Muscle of arm (tissue), 12 donors: ENCODE measurements around the gene MYRF. TPM values are rescaled to one million over a fixed set of nuclear protein-coding genes. Genes with fewer than 3 reads are reported as not detected.

ENCODE experiments used
- DNase-seq: peaks from one replicate; pipeline ENCODE4 v3.0.0-alpha.2; 2013
- polyA plus RNA-seq, 12 donors: library from polyadenylated mRNA; unstranded; fragments of 120-200 nt; gene quantifications; one replicate each; pipeline ENCODE4 v1.2.1, GENCODE V29; 2013; ENCODE audit not compliant: insufficient read length in 12 of 12

MYRF gene
- polyA plus RNA-seq, 12 donors = 0.58 to 7.2 (median 0.91) TPM; not detected in 1

- DNase-seq = no peak
These were observed 43.0 kb downstream of the MYRF start for GRCh38 chr11:61795459-61795858.

DNA sequence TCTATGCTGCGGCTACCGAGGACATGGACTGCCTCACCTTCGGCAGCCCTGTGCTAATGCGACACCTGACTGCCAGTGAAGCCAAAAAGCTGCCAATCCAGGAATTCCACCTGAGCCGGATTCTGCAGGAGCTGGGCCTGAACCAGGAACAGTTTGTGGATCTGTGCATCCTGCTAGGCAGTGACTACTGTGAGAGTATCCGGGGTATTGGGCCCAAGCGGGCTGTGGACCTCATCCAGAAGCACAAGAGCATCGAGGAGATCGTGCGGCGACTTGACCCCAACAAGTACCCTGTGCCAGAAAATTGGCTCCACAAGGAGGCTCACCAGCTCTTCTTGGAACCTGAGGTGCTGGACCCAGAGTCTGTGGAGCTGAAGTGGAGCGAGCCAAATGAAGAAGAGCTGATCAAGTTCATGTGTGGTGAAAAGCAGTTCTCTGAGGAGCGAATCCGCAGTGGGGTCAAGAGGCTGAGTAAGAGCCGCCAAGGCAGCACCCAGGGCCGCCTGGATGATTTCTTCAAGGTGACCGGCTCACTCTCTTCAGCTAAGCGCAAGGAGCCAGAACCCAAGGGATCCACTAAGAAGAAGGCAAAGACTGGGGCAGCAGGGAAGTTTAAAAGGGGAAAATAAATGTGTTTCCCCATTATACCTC, 43.6 kb downstream of the MYRF start:
- DNase-seq = no peak

DNA sequence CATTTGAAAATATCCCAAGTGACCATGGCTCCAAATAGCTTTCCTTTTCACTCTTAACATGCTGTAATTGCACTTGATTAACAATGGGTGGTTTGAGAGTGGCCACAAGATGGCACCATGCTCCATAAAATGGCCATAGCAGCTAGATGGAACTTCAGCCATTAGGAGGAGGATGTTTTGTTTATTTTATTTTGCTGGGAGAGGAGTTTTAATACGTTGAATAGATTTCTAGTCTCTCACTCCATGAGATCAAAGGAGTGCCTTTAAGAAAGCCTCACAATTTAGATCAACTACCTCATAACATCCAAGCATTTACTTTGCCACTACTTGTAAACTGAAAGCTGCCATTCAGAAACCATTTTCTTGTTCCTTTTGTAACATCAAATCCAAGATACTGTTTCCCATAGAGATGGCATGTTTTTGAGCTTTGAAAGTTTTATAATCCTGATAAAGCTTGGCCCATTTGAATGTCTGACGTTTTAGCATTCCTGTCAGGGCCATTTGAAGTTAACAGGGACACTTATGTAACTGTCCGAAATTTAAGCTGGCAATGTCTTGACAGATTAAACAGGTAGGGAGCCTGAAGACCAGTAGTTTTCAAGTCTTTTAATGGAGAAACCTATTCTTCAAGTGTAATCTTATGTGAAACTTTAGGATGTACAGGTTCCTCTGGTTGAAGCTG, 45.0 kb downstream of the MYRF start:
- peak; percentile 83 for DNase-seq

- no peak for DNase-seq
These were observed 47.3 kb downstream of the MYRF start for GRCh38 chr11:61799665-61800284.

DNA sequence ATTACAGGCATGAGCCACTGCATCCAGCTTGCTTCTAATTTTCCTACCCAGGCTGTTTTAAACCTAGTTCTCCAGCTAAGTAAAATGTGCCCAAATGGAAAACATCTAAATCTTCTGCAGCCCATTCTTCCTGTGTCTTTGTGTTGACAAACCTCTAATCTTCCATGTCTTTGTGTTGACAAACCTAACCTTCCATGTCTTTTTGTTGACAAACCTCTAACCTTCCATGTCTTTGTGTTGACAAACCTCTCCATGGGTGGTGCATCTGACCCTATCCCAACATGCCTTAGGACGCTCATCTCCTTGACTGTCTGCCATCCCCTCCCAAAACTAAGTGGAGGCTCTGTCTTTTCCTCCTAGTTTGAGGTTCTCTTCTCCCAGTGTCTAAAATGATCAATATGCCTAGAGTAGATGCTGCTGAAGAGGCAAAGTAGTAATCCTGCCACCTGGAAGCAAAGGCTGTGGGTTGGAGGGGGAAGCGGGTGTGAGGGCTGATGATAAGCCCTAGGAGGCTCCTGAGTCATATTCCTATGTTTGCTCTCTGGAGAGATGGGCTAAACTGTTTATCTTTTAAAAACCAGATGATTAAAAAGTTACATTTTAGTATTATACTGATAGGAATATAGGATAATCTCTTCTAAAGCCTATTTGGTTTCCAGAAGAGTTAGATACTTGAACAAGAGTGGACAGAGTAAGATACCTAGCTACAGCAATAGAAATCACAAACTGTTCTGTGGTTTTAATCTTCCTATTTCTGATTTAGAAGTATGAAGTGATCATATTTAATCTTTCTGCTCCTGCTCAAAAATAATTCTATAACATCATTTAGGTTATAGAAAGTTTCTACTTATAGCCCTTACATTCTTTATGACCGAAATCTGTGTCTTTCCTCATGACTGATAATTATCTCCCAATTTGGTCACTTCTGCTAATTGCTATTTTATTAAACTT, 48.2 kb downstream of the MYRF start:
- no peak for DNase-seq

GRCh38 chr11:61802605-61803004, 50.2 kb downstream of the MYRF start:
- no peak for DNase-seq

GRCh38 chr11:61803889-61804647, 51.6 kb downstream of the MYRF start:
- DNase-seq = no peak

DNA sequence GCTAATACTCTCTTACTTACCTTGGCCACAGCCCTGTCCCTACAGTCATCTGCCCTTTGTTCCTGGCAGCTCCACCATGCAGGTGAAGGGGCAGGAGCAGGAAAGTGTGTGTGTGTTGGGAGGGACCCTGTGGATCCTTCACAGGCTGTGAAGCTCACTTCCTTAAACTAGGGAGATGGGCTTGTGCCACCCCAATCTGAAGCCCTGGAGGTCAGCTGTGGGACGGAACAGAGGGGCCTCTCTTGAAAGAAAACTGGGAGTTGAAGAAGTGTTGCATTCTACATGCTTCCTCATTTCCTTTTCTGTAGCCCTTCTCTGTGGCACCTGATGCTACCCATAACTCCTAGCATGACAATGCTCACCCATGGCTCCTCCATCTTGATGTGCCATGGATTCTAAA, 52.7 kb downstream of the MYRF start:
- DNase-seq = no peak

GRCh38 chr11:61806785-61807184, 54.3 kb downstream of the MYRF start:
- DNase-seq = no peak

- DNase-seq = no peak
These were observed 58.3 kb downstream of the MYRF start for GRCh38 chr11:61810671-61811175.

- no peak for DNase-seq
These were observed 59.4 kb downstream of the MYRF start for GRCh38 chr11:61811831-61812230.

GRCh38 chr11:61812736-61813411, 60.4 kb downstream of the MYRF start:
- no peak for DNase-seq

DNA sequence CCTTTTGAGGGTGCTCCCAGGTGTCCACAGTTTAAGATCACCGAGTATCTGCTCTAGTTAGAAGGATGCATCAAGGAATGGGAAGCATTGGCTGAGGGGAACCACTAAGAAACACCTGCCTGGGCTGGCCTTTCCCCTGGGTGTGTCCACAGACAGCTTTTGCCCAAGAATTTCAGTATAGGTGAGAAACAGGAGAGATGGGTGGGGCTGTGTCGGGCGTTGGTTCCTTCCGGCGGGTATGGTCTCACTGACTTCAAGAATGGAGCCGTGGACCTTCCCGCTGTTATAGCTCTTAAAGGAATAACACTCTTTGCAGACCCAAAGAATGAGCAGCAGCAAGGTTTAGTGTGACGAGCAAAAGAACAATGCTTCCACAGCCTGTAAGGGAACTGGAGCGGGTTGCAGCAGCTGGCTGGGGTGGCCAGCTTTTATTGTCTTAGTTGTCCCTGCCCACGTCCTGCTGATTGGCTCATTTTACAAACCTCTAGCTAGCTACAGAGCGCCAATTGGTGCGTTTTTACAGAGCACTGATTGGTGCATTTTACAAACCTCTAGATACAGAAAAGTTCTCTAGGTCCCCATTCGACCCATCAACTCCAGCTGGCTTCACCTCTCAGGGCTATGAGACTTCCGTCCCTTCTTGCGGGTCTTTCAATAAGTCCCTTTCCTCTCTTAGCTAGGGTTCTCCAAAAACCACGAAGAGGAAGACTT, 62.0 kb downstream of the MYRF start:
- DNase-seq = no peak

DNA sequence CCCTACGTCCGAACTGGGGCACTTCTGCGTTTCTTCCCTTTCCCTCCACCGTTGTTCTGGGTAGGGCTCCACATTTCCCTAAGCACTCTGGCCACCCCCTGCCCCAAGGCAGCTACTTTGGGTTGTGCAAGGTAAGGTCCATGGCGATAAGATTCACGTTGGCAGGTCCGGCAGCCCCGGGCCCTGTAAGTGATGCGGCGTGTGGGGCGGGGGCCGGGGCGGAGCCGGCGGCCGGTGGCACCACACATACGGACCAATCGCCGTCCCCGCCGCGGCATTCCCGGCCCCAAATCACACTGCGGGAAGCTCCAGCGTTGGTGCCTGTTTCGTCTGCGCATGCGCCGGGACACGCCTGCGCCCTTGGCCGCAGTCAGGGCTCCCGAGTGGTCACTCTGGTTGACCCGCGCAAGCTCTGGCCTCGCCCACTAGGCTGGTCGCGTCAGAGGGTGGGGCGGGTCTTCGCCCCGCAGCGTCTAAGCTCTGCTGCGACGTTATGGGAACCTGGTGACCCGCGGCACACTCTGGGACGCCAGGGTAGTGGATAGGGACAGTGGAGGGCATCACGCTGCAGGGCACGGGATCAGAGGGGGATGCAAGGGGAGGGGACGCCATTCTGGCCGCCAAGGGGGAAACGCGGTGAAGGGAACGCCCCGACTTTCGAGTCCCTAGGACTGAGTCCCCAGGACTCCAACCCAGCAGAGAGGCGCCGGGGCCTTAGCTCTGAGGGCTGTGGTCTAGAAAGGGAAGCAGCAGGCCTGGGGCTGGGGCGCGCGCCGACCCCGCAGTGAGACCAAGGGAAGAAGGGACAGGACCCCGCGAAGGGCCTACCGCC, 62.7 kb downstream of the MYRF start:
- DNase-seq = peak; percentile 95

- peak; percentile 54 for DNase-seq
These were observed 63.6 kb downstream of the MYRF start for GRCh38 chr11:61815790-61816735.

GRCh38 chr11:61816736-61817455, 64.5 kb downstream of the MYRF start, which contains the start of gene FADS1:
Gene FADS1, minus strand, starts transcription at chr11:61817003. Its CDS starts 74 bp downstream, at chr11:61816929.
- DNase-seq = peak; percentile 77
